SH-SY5Y (cell line): ENCODE data around the gene ATP9A.

Experiments
- GATA2 ChIP-seq: IDR thresholded peaks from 2 replicates; pipeline ENCODE4 v1.6.1; 2011; ENCODE audit warnings: mild to moderate bottlenecking, low read depth, low read length
- GATA3 ChIP-seq: IDR thresholded peaks from 2 replicates; pipeline ENCODE4 v1.6.1; 2011; ENCODE audit warnings: low read depth, mild to moderate bottlenecking, low read length, moderate library complexity

Gene ATP9A

DNA sequence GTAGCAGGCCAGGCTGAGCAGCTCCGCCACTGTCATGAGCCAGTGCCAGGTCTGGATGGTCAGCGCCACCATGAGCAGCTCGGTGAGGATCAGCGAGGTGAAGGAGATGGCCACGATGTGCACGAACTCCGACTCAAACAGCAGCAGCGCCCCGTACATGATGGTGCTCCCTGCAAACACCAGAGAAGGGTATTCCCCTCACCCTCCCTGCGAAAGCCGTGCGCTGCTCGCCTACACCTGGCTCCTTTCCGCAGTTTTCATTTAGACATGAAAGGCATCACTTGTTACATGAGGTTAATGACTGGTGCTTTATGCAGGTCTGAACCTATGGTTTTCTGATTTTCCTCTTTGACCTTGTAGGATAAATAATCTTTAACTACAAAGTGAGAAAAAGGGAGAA is 163.3 kb downstream of the ATP9A start:
- TF ChIP-seq GATA2 (no peak), GATA3 (no peak)

DNA sequence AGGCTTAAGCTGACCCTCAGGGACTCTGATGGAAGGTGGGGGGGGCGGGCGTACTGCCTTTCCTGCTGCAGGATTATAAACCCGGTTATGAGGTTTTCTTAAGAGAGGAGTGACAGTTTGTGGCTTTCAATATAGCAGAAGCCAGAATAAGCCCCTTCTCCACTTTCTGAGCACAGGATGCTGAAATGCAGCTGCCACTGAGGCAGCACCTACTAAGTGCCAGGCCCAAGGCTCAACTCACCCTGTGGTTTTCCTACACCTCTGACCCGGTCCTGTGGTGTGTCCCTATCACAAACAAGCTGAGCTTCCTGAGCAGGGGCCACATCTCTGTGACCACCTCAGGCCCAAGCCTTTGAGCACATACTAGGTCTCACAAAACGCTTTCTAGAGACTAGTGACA is 166.1 kb downstream of the ATP9A start:
- no peak for TF ChIP-seq GATA2
- no peak for TF ChIP-seq GATA3

GRCh38 chr20:51600950-51601349 is 167.2 kb downstream of the ATP9A start:
- TF ChIP-seq GATA2 (no peak), GATA3 (no peak)

DNA sequence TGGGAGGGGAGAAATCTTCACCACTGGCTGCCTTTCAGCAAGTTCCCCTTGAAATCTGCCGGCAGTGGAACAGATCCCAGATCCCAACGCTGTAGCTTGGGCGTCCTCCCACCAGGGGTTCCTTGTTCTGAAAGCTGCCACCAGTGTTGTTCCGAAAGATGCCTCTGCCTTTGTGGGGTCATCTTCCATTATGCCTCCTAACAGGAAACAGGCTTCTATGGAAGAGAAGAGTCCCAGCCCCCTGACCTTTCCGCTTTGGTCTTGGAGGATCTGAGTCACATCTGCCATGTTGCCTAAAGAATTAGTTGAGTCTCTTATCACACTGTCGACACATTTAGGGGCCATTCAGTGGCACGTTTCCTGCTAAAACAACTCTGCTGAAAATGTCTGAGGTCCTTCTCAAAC is 168.2 kb downstream of the ATP9A start:
- no peak for TF ChIP-seq GATA3

DNA sequence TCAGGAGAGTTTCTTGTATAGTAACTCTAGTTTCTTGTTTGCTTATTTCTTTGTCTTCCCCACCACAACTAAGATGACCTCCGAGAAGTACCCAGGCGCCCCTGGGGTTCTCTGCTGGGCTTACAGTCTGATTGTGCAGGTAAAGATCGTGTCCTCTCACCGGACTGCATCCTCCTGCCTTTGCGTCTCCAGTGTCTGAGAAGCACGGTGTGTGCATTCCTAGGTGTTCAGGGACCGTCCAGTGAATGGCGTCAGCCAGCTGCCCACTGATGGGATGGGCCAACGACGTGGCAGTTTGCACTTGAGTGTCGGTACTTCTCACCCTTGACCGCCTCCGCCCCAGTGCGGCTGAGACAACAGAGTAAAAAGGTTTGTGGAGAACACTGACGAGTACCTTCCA is 169.6 kb downstream of the ATP9A start:
- no peak for TF ChIP-seq GATA2
- no peak for TF ChIP-seq GATA3

DNA sequence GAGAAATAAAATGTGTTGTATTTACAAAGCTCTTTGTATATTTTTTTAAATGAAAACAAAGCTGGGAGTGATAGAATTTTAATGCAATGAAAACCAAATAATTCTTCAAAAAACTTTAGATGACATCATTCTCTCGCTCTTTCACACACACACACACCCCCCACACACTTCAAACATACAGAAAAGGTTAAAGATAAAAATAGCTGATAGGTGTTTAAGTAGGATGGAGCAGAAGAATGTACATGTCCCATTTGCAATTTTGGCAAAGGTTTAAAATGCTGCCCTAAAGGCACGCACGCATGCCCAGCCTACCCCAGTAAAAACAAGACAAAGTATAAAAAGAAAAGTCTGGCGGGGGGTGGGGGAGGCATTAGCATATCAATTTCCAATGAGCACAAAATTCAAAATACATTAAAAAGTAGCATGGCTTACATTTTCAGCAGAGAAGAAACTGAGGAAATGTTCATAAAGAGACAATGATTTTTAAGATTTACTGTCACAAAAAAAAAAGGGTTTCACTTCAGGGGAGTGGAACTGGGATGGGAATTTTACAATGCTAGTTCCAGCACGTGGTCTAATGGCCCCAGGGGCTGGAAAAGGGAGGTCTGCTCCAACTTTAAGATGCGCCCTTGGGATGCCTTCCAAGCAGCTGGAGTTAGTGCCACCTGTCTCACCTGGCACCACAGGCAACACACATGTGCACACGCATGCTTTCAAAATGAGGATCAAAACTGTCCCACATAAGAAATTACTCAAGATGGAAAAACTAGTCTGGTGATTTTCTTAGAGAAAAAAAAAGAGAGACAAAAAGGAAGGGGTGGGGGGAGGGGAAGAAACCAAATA is 170.6 kb downstream of the ATP9A start:
- TF ChIP-seq GATA2 (no peak), GATA3 (no peak)

DNA sequence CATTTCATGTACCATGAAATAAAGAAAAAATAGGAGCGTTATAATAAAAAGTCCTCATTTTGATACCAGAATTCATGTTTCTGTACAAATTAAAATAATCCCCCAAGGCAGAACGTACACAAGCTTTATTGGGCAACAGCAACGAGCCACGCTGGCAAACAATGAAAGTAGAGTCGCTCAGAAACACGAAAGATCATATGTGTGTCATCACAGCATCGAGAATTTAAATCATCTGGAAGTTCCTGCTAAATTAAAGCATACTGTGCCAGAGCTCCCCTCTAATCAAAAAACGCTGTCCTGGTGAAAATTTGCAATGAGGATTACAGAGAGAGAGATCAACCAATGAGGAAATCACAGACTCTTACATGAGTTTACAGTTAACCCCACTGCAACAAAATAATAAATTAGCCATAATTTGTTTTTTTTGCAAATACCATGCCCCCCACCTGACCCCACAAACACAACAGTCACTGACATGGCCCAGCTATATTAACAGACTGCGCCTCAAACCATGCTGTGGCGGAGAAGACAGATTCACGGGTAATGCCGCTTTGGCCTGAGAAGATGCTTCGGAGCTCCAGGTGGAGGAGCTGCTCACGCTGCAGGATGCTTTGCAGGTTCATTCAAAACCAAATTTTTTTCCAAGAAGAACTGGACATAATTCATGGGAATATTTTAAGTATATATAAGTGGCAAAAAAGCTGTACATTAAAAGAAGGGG is 171.4 kb downstream of the ATP9A start:
- TF ChIP-seq GATA2 (no peak), GATA3 (no peak)

GRCh38 chr20:51595744-51596143 is 172.4 kb downstream of the ATP9A start:
- TF ChIP-seq GATA2 = no peak
- no peak for TF ChIP-seq GATA3

DNA sequence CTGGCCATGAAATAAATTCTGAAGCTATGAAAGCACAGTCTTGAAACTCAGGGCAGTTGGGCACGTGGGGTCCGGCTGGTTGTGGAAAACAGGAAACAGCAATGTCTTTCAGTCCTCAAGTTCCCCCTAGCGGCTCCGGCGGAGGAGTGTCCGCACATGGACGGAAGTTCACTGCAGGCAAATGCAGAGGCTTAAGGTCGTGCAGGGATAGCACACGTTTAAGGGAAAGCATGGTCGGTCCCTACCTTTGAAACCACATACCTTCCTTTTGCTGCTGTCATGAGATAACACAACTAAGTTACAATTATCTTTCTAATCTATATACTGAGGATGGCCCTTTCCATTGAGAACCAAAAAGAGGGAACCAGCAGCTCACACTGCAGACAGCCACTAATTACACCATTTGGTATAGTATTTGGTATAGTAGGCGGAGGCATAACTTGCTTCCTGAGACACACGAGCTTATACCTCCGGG is 173.1 kb downstream of the ATP9A start:
- TF ChIP-seq GATA3 = no peak
- TF ChIP-seq GATA2 = no peak

DNA sequence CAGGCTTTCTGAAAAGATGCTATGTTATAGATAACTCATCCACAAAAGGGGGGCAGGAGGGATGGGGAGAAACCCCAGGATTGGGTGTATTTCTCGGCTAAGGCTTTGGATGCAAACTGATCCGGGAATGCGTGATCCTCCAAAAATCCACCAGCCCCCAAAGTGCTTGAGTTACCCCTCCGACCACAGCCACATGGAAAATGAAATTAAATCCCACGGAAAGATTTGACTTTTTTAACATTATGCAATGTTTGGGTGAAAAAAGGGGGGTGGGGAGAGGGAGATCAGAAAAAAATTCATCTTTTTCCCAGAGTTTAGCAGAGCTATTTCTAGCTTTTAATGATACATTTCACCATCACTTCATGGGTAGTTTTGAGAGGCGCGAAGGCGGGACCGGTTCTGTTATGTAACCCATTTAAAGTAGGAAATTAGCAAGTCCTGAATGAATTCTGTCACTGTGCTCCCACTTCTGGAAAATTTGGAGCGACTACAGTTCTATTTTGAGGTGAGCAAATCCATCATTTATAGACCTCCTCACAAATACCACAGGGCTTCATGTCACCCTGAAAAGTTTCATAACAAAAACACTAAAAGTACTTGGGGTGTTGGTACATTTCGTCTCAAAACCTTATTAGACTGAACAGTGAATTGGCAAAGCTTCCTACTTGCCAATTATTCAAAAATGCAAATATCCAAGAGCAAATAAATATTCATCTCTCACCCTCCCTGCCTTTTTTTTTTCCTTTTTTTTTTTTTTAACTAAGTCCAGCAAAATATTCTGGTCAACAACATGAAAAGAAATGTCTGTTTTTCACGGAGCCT is 173.7 kb downstream of the ATP9A start:
- TF ChIP-seq GATA2 (no peak), GATA3 (no peak)

DNA sequence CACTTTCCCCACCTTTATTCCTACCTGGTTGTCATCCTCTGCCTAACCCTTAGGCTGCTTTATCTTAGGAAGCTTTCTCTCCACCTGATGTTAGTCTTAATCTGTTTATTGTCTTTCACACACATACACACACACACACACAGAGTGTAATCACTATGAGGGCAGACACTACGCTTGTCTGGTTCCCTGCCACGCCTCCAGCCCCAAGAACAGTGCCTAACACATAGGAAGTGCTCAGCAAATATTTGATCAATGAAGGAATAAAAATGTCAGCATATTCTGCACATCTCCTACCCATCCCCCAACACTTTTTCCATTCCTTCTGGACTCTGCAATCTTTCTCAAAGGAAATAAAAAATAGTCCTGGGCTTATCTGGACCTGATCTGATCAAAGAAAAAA is 174.6 kb downstream of the ATP9A start:
- TF ChIP-seq GATA3 (no peak), GATA2 (no peak)

DNA sequence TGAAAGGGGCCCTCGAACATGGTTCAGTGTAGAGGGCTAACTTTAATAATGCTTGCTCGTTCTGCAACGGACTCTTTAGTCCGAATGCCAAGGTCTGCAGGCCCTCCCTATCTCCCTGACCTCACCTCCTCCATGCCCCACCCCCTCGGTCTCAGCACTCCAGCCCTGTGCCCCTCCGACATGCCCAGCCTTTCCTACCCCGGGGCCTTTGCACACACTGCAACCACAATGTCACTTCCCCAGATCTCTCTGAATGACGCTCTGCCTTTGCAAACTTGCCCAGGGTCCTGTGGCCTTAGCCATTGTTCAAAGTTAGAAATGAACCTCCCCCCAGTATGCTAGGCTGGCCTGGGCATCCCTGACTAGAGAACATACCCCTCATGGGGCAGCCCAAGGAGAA is 175.6 kb downstream of the ATP9A start:
- no peak for TF ChIP-seq GATA3
- no peak for TF ChIP-seq GATA2

DNA sequence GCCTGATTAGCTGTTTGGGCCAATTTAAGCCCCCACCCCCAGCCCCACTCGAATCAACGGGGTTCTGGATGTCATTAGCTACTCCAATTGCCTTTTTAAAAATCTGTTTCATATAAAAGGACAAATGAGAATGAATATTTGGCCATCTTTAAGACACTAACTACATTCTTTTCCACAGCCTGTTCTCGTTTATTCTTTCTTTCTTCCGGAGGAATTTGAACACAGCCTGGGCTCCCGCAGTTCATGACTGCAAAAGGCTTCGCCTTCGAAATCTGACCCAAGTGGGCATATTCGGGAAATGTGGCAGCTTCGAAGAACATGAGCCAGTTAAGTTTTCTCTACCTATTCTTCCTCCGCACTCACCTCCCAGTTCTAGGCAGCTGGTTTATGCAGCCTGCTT is 176.3 kb downstream of the ATP9A start:
- no peak for TF ChIP-seq GATA3
- TF ChIP-seq GATA2 = no peak

- no peak for TF ChIP-seq GATA2
- TF ChIP-seq GATA3 = no peak
Measured at GRCh38 chr20:51588762-51589161, 179.4 kb downstream of the ATP9A start.
